Mesendoderm (in vitro differentiated cells): ENCODE results near the gene IL20RA.

Experiments
- DNase-seq: peaks from one replicate; pipeline ENCODE4 v3.0.0; 2013
- H2AK5ac ChIP-seq: 2 replicates; pipeline ENCODE4 v1.6.1; 2013; ENCODE audit warnings: low read length, inconsistent platforms
- H2BK120ac ChIP-seq: 2 replicates; pipeline ENCODE4 v1.6.1; 2013; ENCODE audit warnings: low read depth, mild to moderate bottlenecking, low read length, moderate library complexity, mixed read lengths
- H2BK15ac ChIP-seq: replicated peaks from 2 replicates; pipeline ENCODE4 v1.6.1; 2013; ENCODE audit warnings: low read depth, mild to moderate bottlenecking, moderate library complexity
- H2BK5ac ChIP-seq: 2 replicates; pipeline ENCODE4 v1.6.1; 2013; ENCODE audit warnings: low read length, inconsistent platforms
- H3K18ac ChIP-seq: 2 replicates; pipeline ENCODE4 v1.6.1; 2013; ENCODE audit warnings: mild to moderate bottlenecking, low read length, mixed read lengths
- H3K23ac ChIP-seq: one replicate; pipeline ENCODE4 v1.6.1; 2013; ENCODE audit warnings: low read length
- H3K27ac ChIP-seq: 2 replicates; pipeline ENCODE4 v1.5.1; 2013; ENCODE audit warnings: low read depth, mild to moderate bottlenecking, inconsistent platforms, low read length, moderate library complexity
- H3K27me3 ChIP-seq: 2 replicates; pipeline ENCODE4 v1.6.1; 2013; ENCODE audit warnings: low read length, control low read depth, mild to moderate bottlenecking, inconsistent platforms; ENCODE audit not compliant: insufficient read depth, poor library complexity
- H3K36me3 ChIP-seq: 2 replicates; pipeline ENCODE4 v1.6.1; 2013; ENCODE audit warnings: low read length, inconsistent platforms; ENCODE audit not compliant: control insufficient read depth, insufficient read depth
- H3K4ac ChIP-seq: one replicate; pipeline ENCODE4 v1.6.1; 2013; ENCODE audit warnings: low read depth, mild to moderate bottlenecking, low read length, moderate library complexity
- H3K4me1 ChIP-seq: 2 replicates; pipeline ENCODE4 v1.6.1; 2013; ENCODE audit warnings: low read depth, low read length, inconsistent platforms; ENCODE audit not compliant: control insufficient read depth
- H3K4me2 ChIP-seq: 2 replicates; pipeline ENCODE4 v1.6.1; 2013; ENCODE audit warnings: low read length
- H3K4me3 ChIP-seq: 2 replicates; pipeline ENCODE4 v1.5.1; 2013; ENCODE audit warnings: mild to moderate bottlenecking, low read length
- H3K56ac ChIP-seq: one replicate; pipeline ENCODE4 v1.6.1; 2013; ENCODE audit warnings: low read length
- H3K79me1 ChIP-seq: 2 replicates; pipeline ENCODE4 v1.6.1; 2013; ENCODE audit warnings: low read length, inconsistent platforms
- H3K79me2 ChIP-seq: 2 replicates; pipeline ENCODE4 v1.6.1; 2013; ENCODE audit warnings: mild to moderate bottlenecking, low read length; ENCODE audit not compliant: control insufficient read depth, insufficient read depth
- H3K9ac ChIP-seq: 2 replicates; pipeline ENCODE4 v1.6.1; 2013; ENCODE audit warnings: low read length, inconsistent platforms
- H4K5ac ChIP-seq: one replicate; pipeline ENCODE4 v1.6.1; 2013; ENCODE audit warnings: low read length
- H4K8ac ChIP-seq: one replicate; pipeline ENCODE4 v1.6.1; 2013; ENCODE audit warnings: low read depth, mild to moderate bottlenecking, control low read depth, low read length, moderate library complexity
- WGBS: extraction: QIAGEN DNeasy Blood & Tissue Kit; methylation state at CpG from one replicate; pipeline ENCODE4 v1.1.7; 2013; ENCODE audit warnings: low lambda C conversion rate, missing lambda C conversion rate; ENCODE audit not compliant: insufficient coverage; ENCODE audit errors: extremely low coverage; 5-methylcytosine and 5-hydroxymethylcytosine counted together

IL20RA gene

GRCh38 chr6:137010128-137010718 lies 34.5 kb downstream of the IL20RA start:
- no peak overlapping the region for H3K9ac ChIP-seq
- no peaks in the 10 kb centered on the region for H3K79me1 ChIP-seq
- H3K56ac ChIP-seq, result no peak overlapping the region
- no peak for DNase-seq
- no peak overlapping the region for H3K18ac ChIP-seq
- no peak overlapping the region for H3K4me3 ChIP-seq
- H2BK15ac ChIP-seq, result no peak overlapping the region
- no peak overlapping the region for H2AK5ac ChIP-seq
- no peak overlapping the region for H2BK5ac ChIP-seq
- H3K4me1 ChIP-seq, result no peaks in the 10 kb centered on the region
- no peaks in the 10 kb centered on the region for H3K36me3 ChIP-seq
- no peak overlapping the region for H4K5ac ChIP-seq
- H3K79me2 ChIP-seq, result no peaks in the 10 kb centered on the region
- H4K8ac ChIP-seq, result no peak overlapping the region
- H3K4me2 ChIP-seq, result no peak overlapping the region
- H3K23ac ChIP-seq, result no peak overlapping the region
- H2BK120ac ChIP-seq, result no peak overlapping the region
- no CpG with 5 or more reads among the region's 4 CpGs for WGBS
- no peak overlapping the region for H3K4ac ChIP-seq
- H3K27ac ChIP-seq, result no peak overlapping the region
- H3K27me3 ChIP-seq, result no peaks in the 10 kb centered on the region

GRCh38 chr6:137008204-137008603 lies 36.6 kb downstream of the IL20RA start:
- no peaks in the 10 kb centered on the region for H3K79me2 ChIP-seq
- no peaks in the 10 kb centered on the region for H3K79me1 ChIP-seq
- no peak overlapping the region for H2BK15ac ChIP-seq
- no peaks in the 10 kb centered on the region for H3K36me3 ChIP-seq
- no peak overlapping the region for H4K5ac ChIP-seq
- no peak overlapping the region for H3K27ac ChIP-seq
- H4K8ac ChIP-seq, result no peak overlapping the region
- no peak overlapping the region for H2AK5ac ChIP-seq
- no peaks in the 10 kb centered on the region for H3K27me3 ChIP-seq
- H3K9ac ChIP-seq, result no peak overlapping the region
- H3K23ac ChIP-seq, result no peak overlapping the region
- no peak overlapping the region for H3K56ac ChIP-seq
- no peak overlapping the region for H3K4me2 ChIP-seq
- no peak overlapping the region for H3K18ac ChIP-seq
- no peak overlapping the region for H3K4me3 ChIP-seq
- H3K4me1 ChIP-seq, result no peaks in the 10 kb centered on the region
- H3K4ac ChIP-seq, result no peak overlapping the region
- no peak overlapping the region for H2BK5ac ChIP-seq
- DNase-seq, result no peak
- no peak overlapping the region for H2BK120ac ChIP-seq
- WGBS, result no CpG with 5 or more reads among the region's 9 CpGs

DNA sequence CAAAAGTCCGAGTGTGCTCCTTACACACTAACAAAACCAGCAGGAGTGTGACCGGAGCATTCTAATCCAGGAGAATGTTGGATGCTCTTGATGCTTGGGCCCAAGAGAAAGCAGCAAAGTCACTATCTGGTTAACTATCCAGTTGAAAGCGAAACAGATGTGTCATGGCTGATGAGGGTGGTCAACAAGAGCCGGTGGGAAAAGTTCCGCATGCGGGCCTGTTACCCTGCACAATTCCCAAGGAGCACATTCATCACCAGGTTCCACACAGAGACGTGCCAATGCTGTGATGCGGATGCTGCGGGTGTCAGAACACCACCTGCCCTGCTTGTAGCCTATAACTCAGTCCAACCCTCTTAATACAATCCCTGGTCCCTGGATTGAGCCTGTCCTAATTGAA lies 38.7 kb downstream of the IL20RA start:
- no peaks in the 10 kb centered on the region for H3K36me3 ChIP-seq
- H3K79me2 ChIP-seq, result no peaks in the 10 kb centered on the region
- no peak overlapping the region for H3K4me3 ChIP-seq
- no peak overlapping the region for H3K23ac ChIP-seq
- no peaks in the 10 kb centered on the region for H3K27me3 ChIP-seq
- H3K4me2 ChIP-seq, result no peak overlapping the region
- no peak overlapping the region for H3K27ac ChIP-seq
- no peak for DNase-seq
- H4K5ac ChIP-seq, result no peak overlapping the region
- no peak overlapping the region for H2BK15ac ChIP-seq
- WGBS, result no CpG with 5 or more reads among the region's 9 CpGs
- no peak overlapping the region for H3K4ac ChIP-seq
- no peak overlapping the region for H4K8ac ChIP-seq
- peaks cover 3% of the 10 kb centered on the region for H3K4me1 ChIP-seq
- no peak overlapping the region for H3K18ac ChIP-seq
- no peak overlapping the region for H2BK5ac ChIP-seq
- no peak overlapping the region for H2AK5ac ChIP-seq
- H2BK120ac ChIP-seq, result no peak overlapping the region
- H3K79me1 ChIP-seq, result no peaks in the 10 kb centered on the region
- H3K56ac ChIP-seq, result no peak overlapping the region
- H3K9ac ChIP-seq, result no peak overlapping the region

GRCh38 chr6:137005073-137005472 lies 39.7 kb downstream of the IL20RA start:
- WGBS, result no CpG with 5 or more reads among the region's 6 CpGs
- Histone ChIP-seq H3K18ac (no peak overlapping the region), H4K5ac (no peak overlapping the region), H3K36me3 (no peaks in the 10 kb centered on the region), H3K56ac (no peak overlapping the region), H3K4me1 (peaks cover 3% of the 10 kb centered on the region), H3K79me1 (no peaks in the 10 kb centered on the region), H3K23ac (no peak overlapping the region), H3K4me2 (no peak overlapping the region), H2BK120ac (no peak overlapping the region), H4K8ac (no peak overlapping the region), H3K4ac (no peak overlapping the region), H3K27me3 (no peaks in the 10 kb centered on the region), H2AK5ac (no peak overlapping the region), H3K9ac (no peak overlapping the region), H3K4me3 (no peak overlapping the region), H3K79me2 (no peaks in the 10 kb centered on the region), H2BK5ac (no peak overlapping the region), H2BK15ac (no peak overlapping the region), H3K27ac (no peak overlapping the region)
- DNase-seq, result no peak

DNA sequence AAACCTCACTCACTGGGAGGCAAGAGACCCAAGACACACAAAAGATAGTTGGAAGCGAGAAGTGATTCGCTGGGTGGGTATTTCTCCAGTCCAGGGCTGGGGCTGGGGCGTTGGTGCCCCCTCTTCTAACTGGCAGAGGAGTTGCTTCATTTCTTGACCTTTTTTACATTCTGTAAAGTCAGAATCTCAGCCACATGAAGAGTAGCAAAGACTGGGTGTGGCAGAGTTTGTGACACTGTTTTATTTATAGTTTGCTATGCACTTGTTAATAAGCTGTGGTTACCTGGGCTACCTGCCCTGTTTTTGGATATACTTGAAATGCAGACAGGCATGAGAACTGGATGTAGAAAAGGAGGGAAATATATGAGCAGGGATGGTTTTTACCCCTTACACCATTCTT lies 42.3 kb downstream of the IL20RA start:
- peaks cover 3% of the 10 kb centered on the region for H3K4me1 ChIP-seq
- H3K9ac ChIP-seq, result no peak overlapping the region
- no peak overlapping the region for H4K8ac ChIP-seq
- DNase-seq, result no peak
- no peak overlapping the region for H3K27ac ChIP-seq
- H2BK15ac ChIP-seq, result no peak overlapping the region
- H3K79me1 ChIP-seq, result no peaks in the 10 kb centered on the region
- no peaks in the 10 kb centered on the region for H3K27me3 ChIP-seq
- no peak overlapping the region for H3K18ac ChIP-seq
- no peak overlapping the region for H3K23ac ChIP-seq
- H3K79me2 ChIP-seq, result no peaks in the 10 kb centered on the region
- H3K4me2 ChIP-seq, result no peak overlapping the region
- H2BK5ac ChIP-seq, result no peak overlapping the region
- no peak overlapping the region for H3K4me3 ChIP-seq
- no peak overlapping the region for H3K56ac ChIP-seq
- H3K36me3 ChIP-seq, result no peaks in the 10 kb centered on the region
- no peak overlapping the region for H3K4ac ChIP-seq
- no CpG with 5 or more reads among the region's 3 CpGs for WGBS
- H2BK120ac ChIP-seq, result no peak overlapping the region
- no peak overlapping the region for H2AK5ac ChIP-seq
- H4K5ac ChIP-seq, result no peak overlapping the region

- Histone ChIP-seq H4K5ac (no peak overlapping the region), H3K4me3 (no peak overlapping the region), H3K9ac (no peak overlapping the region), H2BK15ac (no peak overlapping the region), H3K56ac (no peak overlapping the region), H3K27me3 (no peaks in the 10 kb centered on the region), H3K27ac (no peak overlapping the region), H3K18ac (no peak overlapping the region), H3K23ac (no peak overlapping the region), H2BK5ac (no peak overlapping the region), H3K79me2 (no peaks in the 10 kb centered on the region), H3K36me3 (no peaks in the 10 kb centered on the region), H3K4ac (no peak overlapping the region), H3K4me2 (no peak overlapping the region), H3K4me1 (peaks cover 3% of the 10 kb centered on the region), H4K8ac (no peak overlapping the region), H2AK5ac (no peak overlapping the region), H3K79me1 (no peaks in the 10 kb centered on the region), H2BK120ac (no peak overlapping the region)
- peak; percentile 14 for DNase-seq
- no CpG with 5 or more reads among the region's 7 CpGs for WGBS
Observed at GRCh38 chr6:137001977-137002302, 42.8 kb downstream of the IL20RA start.
